Measurements from ENCODE around the gene RBBP7. TPM values are rescaled to one million over a fixed set of nuclear protein-coding genes. Genes with fewer than 3 reads are reported as not detected.

RBBP7 gene
- total and polyA plus RNA-seq, 5 experiments from 2014 or later = 110 to 175 (median 146) TPM

- Mint-ChIP-seq H3K4me1 (peaks cover 0 to 8% (median 5%) of the 10 kb centered on the region in 4 donors), H3K27me3 (no peaks in the 10 kb centered on the region), H3K9me3 (no peaks in the 10 kb centered on the region), H3K27ac (peak overlapping the region in 5 of 10 donors; percentile 12 to 83 (median 53)), H3K4me3 (no peak overlapping the region), H3K36me3 (peaks cover 0 to 71% (median 8%) of the 10 kb centered on the region in 3 donors)
- ATAC-seq (no peak), DNase-seq (no peak)
- POLR2A ChIA-PET = no interaction called here
These were observed 31.7 kb downstream of the RBBP7 start for GRCh38 chrX:16838202-16839066.

GRCh38 chrX:16836371-16836770, 33.8 kb downstream of the RBBP7 start:
- DNase-seq = peak in 4 of 10 donors; percentile 4 to 7 (median 4)
- H3K36me3 Mint-ChIP-seq = peaks cover 6 to 68% (median 8%) of the 10 kb centered on the region in 3 donors

GRCh38 chrX:16834806-16835205, 35.4 kb downstream of the RBBP7 start:
- Mint-ChIP-seq H3K4me1 (peaks cover 0 to 8% (median 5%) of the 10 kb centered on the region in 4 donors), H3K4me3 (no peak overlapping the region), H3K9me3 (no peaks in the 10 kb centered on the region), H3K36me3 (peaks cover 6 to 61% (median 6%) of the 10 kb centered on the region in 3 donors), H3K27ac (peak overlapping the region in 3 of 10 donors; percentile 11 to 43 (median 24)), H3K27me3 (no peaks in the 10 kb centered on the region)
- DNase-seq = no peak
- POLR2A ChIA-PET = no interaction called here
- no peak for ATAC-seq

More at GRCh38 chrX:16836371-16836770, 33.8 kb downstream of the RBBP7 start:
- ATAC-seq = peak; percentile 68 to 70
- peak overlapping the region in 5 of 10 donors; percentile 31 to 85 (median 74) for H3K27ac Mint-ChIP-seq
- no peaks in the 10 kb centered on the region for H3K27me3 Mint-ChIP-seq
- POLR2A ChIA-PET = no interaction called here
- peaks cover 0 to 8% (median 5%) of the 10 kb centered on the region in 4 donors for H3K4me1 Mint-ChIP-seq
- H3K9me3 Mint-ChIP-seq = no peaks in the 10 kb centered on the region
- no peak overlapping the region for H3K4me3 Mint-ChIP-seq

- Mint-ChIP-seq H3K4me1 (peaks cover 0 to 8% (median 5%) of the 10 kb centered on the region in 4 donors), H3K36me3 (peaks cover 3 to 59% (median 12%) of the 10 kb centered on the region in 3 donors), H3K27ac (peak overlapping the region in 5 of 10 donors; percentile 8 to 73 (median 52)), H3K4me3 (no peak overlapping the region), H3K27me3 (no peaks in the 10 kb centered on the region), H3K9me3 (no peaks in the 10 kb centered on the region)
- no peak for DNase-seq
- POLR2A ChIA-PET = no interaction called here
- ATAC-seq = no peak
These were observed 37.9 kb downstream of the RBBP7 start for GRCh38 chrX:16832301-16832700.

GRCh38 chrX:16828124-16828908, 41.8 kb downstream of the RBBP7 start:
- no peaks in the 10 kb centered on the region for H3K4me1 Mint-ChIP-seq
- POLR2A ChIA-PET = no interaction called here
- no peaks in the 10 kb centered on the region for H3K27me3 Mint-ChIP-seq
- DNase-seq = no peak
- H3K4me3 Mint-ChIP-seq = no peak overlapping the region
- no peaks in the 10 kb centered on the region for H3K9me3 Mint-ChIP-seq
- no peak for ATAC-seq
- H3K27ac Mint-ChIP-seq = no peak overlapping the region
- peaks cover 0 to 53% (median 12%) of the 10 kb centered on the region in 3 donors for H3K36me3 Mint-ChIP-seq

GRCh38 chrX:16827225-16827624, 42.9 kb downstream of the RBBP7 start:
- peaks cover 0 to 55% (median 12%) of the 10 kb centered on the region in 3 donors for H3K36me3 Mint-ChIP-seq
- ATAC-seq (no peak), DNase-seq (no peak)
- H3K27me3 Mint-ChIP-seq = no peaks in the 10 kb centered on the region
- POLR2A ChIA-PET = no interaction called here
- no peak overlapping the region for H3K4me3 Mint-ChIP-seq
- H3K4me1 Mint-ChIP-seq = peaks cover 0 to 3% (median 1%) of the 10 kb centered on the region in 4 donors
- H3K27ac Mint-ChIP-seq = no peak overlapping the region
- H3K9me3 Mint-ChIP-seq = no peaks in the 10 kb centered on the region

- Mint-ChIP-seq H3K27me3 (no peaks in the 10 kb centered on the region), H3K4me3 (no peak overlapping the region), H3K9me3 (no peaks in the 10 kb centered on the region), H3K4me1 (peaks cover 0 to 3% (median 1%) of the 10 kb centered on the region in 4 donors), H3K36me3 (peaks cover 0 to 54% (median 10%) of the 10 kb centered on the region in 3 donors), H3K27ac (peak overlapping the region in 1 of 10 donors; percentile 38)
- POLR2A ChIA-PET = no interaction called here
- ATAC-seq = no peak
- peak in 3 of 10 donors; percentile 17 to 35 (median 27) for DNase-seq
These were observed 44.0 kb downstream of the RBBP7 start for GRCh38 chrX:16826207-16826606.

GRCh38 chrX:16825264-16826035, 44.7 kb downstream of the RBBP7 start:
- no peak overlapping the region for H3K27ac Mint-ChIP-seq
- DNase-seq = no peak
- POLR2A ChIA-PET = no interaction called here
- no peak overlapping the region for H3K4me3 Mint-ChIP-seq
- no peaks in the 10 kb centered on the region for H3K9me3 Mint-ChIP-seq
- peaks cover 0 to 60% (median 10%) of the 10 kb centered on the region in 3 donors for H3K36me3 Mint-ChIP-seq
- no peak for ATAC-seq
- peaks cover 0 to 3% (median 1%) of the 10 kb centered on the region in 4 donors for H3K4me1 Mint-ChIP-seq
- no peaks in the 10 kb centered on the region for H3K27me3 Mint-ChIP-seq

GRCh38 chrX:16822723-16823122, 47.4 kb downstream of the RBBP7 start:
- Mint-ChIP-seq H3K36me3 (peaks cover 0 to 62% (median 4%) of the 10 kb centered on the region in 3 donors), H3K27me3 (no peaks in the 10 kb centered on the region), H3K4me1 (peaks cover 0 to 3% (median 2%) of the 10 kb centered on the region in 4 donors), H3K9me3 (no peaks in the 10 kb centered on the region), H3K4me3 (no peak overlapping the region), H3K27ac (peak overlapping the region in 1 of 10 donors; percentile 23)
- ATAC-seq = no peak
- no peak for DNase-seq
- POLR2A ChIA-PET = no interaction called here

- DNase-seq (no peak), ATAC-seq (no peak)
- Mint-ChIP-seq H3K4me3 (no peak overlapping the region), H3K4me1 (peaks cover 6 to 11% (median 7%) of the 10 kb centered on the region in 4 donors), H3K27me3 (no peaks in the 10 kb centered on the region), H3K9me3 (no peaks in the 10 kb centered on the region), H3K27ac (no peak overlapping the region), H3K36me3 (peaks cover 0 to 62% (median 4%) of the 10 kb centered on the region in 3 donors)
- POLR2A ChIA-PET = no interaction called here
These were observed 50.5 kb downstream of the RBBP7 start for GRCh38 chrX:16819634-16820033.

- Mint-ChIP-seq H3K27ac (peak overlapping the region in 1 of 10 donors; percentile 49), H3K27me3 (no peaks in the 10 kb centered on the region), H3K36me3 (peaks cover 0 to 39% (median 1%) of the 10 kb centered on the region in 3 donors), H3K9me3 (no peaks in the 10 kb centered on the region), H3K4me1 (peaks cover 4 to 14% (median 6%) of the 10 kb centered on the region in 4 donors), H3K4me3 (no peak overlapping the region)
- POLR2A ChIA-PET = no interaction called here
- DNase-seq (no peak), ATAC-seq (no peak)
These were observed 55.6 kb downstream of the RBBP7 start for GRCh38 chrX:16814597-16814996.

GRCh38 chrX:16807976-16808542, 62.1 kb downstream of the RBBP7 start:
- H3K4me1 Mint-ChIP-seq = peaks cover 9 to 31% (median 23%) of the 10 kb centered on the region in 4 donors
- H3K27me3 Mint-ChIP-seq = no peaks in the 10 kb centered on the region
- peak overlapping the region in 2 of 10 donors; percentile 23 to 43 for H3K4me3 Mint-ChIP-seq
- POLR2A ChIA-PET = no interaction called here
- peaks cover 0 to 26% (median 1%) of the 10 kb centered on the region in 3 donors for H3K36me3 Mint-ChIP-seq
- H3K9me3 Mint-ChIP-seq = no peaks in the 10 kb centered on the region
- ATAC-seq (no peak), DNase-seq (no peak)
- peak overlapping the region in 5 of 10 donors; percentile 30 to 62 (median 43) for H3K27ac Mint-ChIP-seq
